Vagina (tissue), 2 donors: Measurements from ENCODE around the gene CHRM5.

Experiments used
- POLR2A ChIP-seq, 2 donors: fragments of 450-650 bp; IDR thresholded peaks; one replicate each; pipeline ENCODE4 v1.6.1; 2017; ENCODE audit warnings: antibody characterized with exemption in 2 of 2, mild to moderate bottlenecking in 2 of 2, moderate library complexity in 2 of 2
- POLR2AphosphoS5 ChIP-seq, 2 donors: sonication (generic); formaldehyde crosslinking; IDR thresholded peaks; one replicate each; pipeline ENCODE4 v1.9.0; 2017; ENCODE audit warnings: antibody characterized with exemption in 2 of 2, mild to moderate bottlenecking in 2 of 2, low read depth in 1 of 2; ENCODE audit not compliant: insufficient read depth in 1 of 2
- TF ChIP-seq, protein P1 (sequence below), 3 experiments: fragments of 450-650 bp in 2 of 3; fragments of 200-600 bp in 1 of 3; sonication (generic) in 1 of 3; IDR thresholded peaks; one replicate each; pipeline ENCODE4 v1.5.1; 2017 to 2019; ENCODE audit warnings: antibody characterized with exemption in 3 of 3, mild to moderate bottlenecking in 2 of 3, moderate library complexity in 2 of 3

DNA sequence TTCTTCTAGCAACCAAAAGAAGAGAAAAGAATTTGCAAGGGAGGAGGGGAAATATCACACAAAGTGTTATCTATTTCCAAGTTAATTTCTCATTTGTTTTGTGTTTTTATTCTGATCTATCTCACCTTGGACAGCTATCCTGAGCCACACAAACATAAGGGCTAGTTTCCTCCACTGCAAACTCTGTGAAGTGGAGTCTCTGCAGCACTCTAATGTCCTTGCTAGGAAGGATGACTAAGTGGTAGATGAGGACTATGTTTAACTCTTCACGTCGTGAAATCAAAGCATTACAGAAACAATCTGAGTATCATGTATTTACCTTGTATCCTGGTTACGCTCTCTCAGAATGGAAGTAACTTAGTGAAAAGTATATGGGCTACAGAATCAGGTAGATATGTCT is 33.9 kb upstream of the CHRM5 start:
- TF ChIP-seq, protein P1, sequence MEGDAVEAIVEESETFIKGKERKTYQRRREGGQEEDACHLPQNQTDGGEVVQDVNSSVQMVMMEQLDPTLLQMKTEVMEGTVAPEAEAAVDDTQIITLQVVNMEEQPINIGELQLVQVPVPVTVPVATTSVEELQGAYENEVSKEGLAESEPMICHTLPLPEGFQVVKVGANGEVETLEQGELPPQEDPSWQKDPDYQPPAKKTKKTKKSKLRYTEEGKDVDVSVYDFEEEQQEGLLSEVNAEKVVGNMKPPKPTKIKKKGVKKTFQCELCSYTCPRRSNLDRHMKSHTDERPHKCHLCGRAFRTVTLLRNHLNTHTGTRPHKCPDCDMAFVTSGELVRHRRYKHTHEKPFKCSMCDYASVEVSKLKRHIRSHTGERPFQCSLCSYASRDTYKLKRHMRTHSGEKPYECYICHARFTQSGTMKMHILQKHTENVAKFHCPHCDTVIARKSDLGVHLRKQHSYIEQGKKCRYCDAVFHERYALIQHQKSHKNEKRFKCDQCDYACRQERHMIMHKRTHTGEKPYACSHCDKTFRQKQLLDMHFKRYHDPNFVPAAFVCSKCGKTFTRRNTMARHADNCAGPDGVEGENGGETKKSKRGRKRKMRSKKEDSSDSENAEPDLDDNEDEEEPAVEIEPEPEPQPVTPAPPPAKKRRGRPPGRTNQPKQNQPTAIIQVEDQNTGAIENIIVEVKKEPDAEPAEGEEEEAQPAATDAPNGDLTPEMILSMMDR (IDR thresholded peaks at IDR 0.05), result no peak
- TF ChIP-seq POLR2A (IDR thresholded peaks at IDR 0.05) (no peak), POLR2AphosphoS5 (IDR thresholded peaks at IDR 0.05; ENCODE audit: insufficient read depth in 1 of 2, low read depth in 1 of 2) (no peak)
